ENCODE data around the gene ZNF485. TPM values are rescaled to one million over a fixed set of nuclear protein-coding genes. Genes with fewer than 3 reads are reported as not detected.
A peak's percentile ranks its signal among the peaks of the same experiment; 100 is the strongest.
"Not testable (repeated sequence)": the region's sequence is repeated elsewhere in the genome, so short reads cannot be mapped to it uniquely, and the experiment has no call there.

The ZNF485 gene
- total RNA-seq, 2 experiments from 2014 or later = 6.9 to 7.6 TPM

GRCh38 chr10:43605850-43606322 lies 352 bp upstream of the ZNF485 start:
- ChIA-PET POLR2A (no interaction called here), CTCF (interaction anchor here (0.6 to 1.8 kb wide), 4 partner anchors 11 to 154 kb away, joined by 3 to 7 read pairs (median 4); partner anchors contain the start of gene ZNF32)
- Mint-ChIP-seq H3K9me3 (ENCODE audit: low read depth) (no peaks in the 10 kb centered on the region), H3K27me3 (no peaks in the 10 kb centered on the region), H3K4me1 (peaks cover 40% of the 10 kb centered on the region), H3K36me3 (ENCODE audit: low read depth) (peaks cover 36% of the 10 kb centered on the region), H3K4me3 (peak overlapping the region; percentile 81), H3K27ac (peak overlapping the region; percentile 28)
- ATAC-seq (peak; percentile 18), DNase-seq (no peak)
- intact Hi-C loops (cut with DNase I, micrococcal nuclease) = loop anchor here (1.0 to 5.0 kb wide), 5 partner anchors 10 to 43 kb away; partner anchors contain the start of genes ZNF239 (in 2 of the 2) and ZNF32 (in 2 of the 2)

- peak overlapping the region; percentile 81 for H3K4me3 Mint-ChIP-seq
- CTCF ChIA-PET = interaction anchor here (1.3 to 1.8 kb wide), 2 partner anchors 12 to 33 kb away, joined by 3 to 7 read pairs; partner anchors contain the start of gene ZNF239
- H3K9me3 Mint-ChIP-seq (ENCODE audit: low read depth) = no peaks in the 10 kb centered on the region
- H3K27ac Mint-ChIP-seq = peak overlapping the region; percentile 82
- H3K36me3 Mint-ChIP-seq (ENCODE audit: low read depth) = peaks cover 46% of the 10 kb centered on the region
- H3K27me3 Mint-ChIP-seq = no peaks in the 10 kb centered on the region
- ATAC-seq = no peak
- POLR2A ChIA-PET = no interaction called here
- H3K4me1 Mint-ChIP-seq = peaks cover 40% of the 10 kb centered on the region
- DNase-seq = no peak
- intact Hi-C loops (cut with DNase I, micrococcal nuclease) = loop anchor here in 1 of 2 experiments (2.0 to 5.0 kb wide), 2 partner anchors 35 to 42 kb away; partner anchors contain the start of genes ZNF239 and ZNF32
Observed at GRCh38 chr10:43607199-43607573, 948 bp downstream of the ZNF485 start.

- H3K27ac Mint-ChIP-seq = no peak overlapping the region
- intact Hi-C loops (cut with DNase I, micrococcal nuclease) = no loop called here
- ATAC-seq = no peak
- POLR2A ChIA-PET = no interaction called here
- CTCF ChIA-PET = no interaction called here
- H3K9me3 Mint-ChIP-seq (ENCODE audit: low read depth) = peaks cover 18% of the 10 kb centered on the region
- peaks cover 81% of the 10 kb centered on the region for H3K36me3 Mint-ChIP-seq (ENCODE audit: low read depth)
- H3K4me3 Mint-ChIP-seq = no peak overlapping the region
- peaks cover 47% of the 10 kb centered on the region for H3K4me1 Mint-ChIP-seq
- DNase-seq = no peak
- no peaks in the 10 kb centered on the region for H3K27me3 Mint-ChIP-seq
Observed at GRCh38 chr10:43610636-43611035, 4.4 kb downstream of the ZNF485 start.

GRCh38 chr10:43616697-43617370 lies 10.6 kb downstream of the ZNF485 start:
- POLR2A ChIA-PET = interaction anchor here (0.6 kb wide), 1 partner anchor 44 kb away, joined by 5 read pairs; no protein-coding TSS in a partner anchor
- H3K27ac Mint-ChIP-seq = no peak overlapping the region

GRCh38 chr10:43619368-43619767 lies 13.1 kb downstream of the ZNF485 start:
- Mint-ChIP-seq H3K27me3 (no peaks in the 10 kb centered on the region), H3K9me3 (ENCODE audit: low read depth) (peaks cover 48% of the 10 kb centered on the region), H3K36me3 (ENCODE audit: low read depth) (peaks cover 45% of the 10 kb centered on the region), H3K4me1 (peaks cover 13% of the 10 kb centered on the region), H3K27ac (no peak overlapping the region), H3K4me3 (no peak overlapping the region)
- DNase-seq (no peak), ATAC-seq (no peak)
- ChIA-PET POLR2A (interaction anchor here (0.6 kb wide), 1 partner anchor 24 kb away, joined by 3 read pairs; no protein-coding TSS in a partner anchor), CTCF (no interaction called here)
- intact Hi-C loops (cut with DNase I, micrococcal nuclease) = loop anchor here in 1 of 2 experiments (5.0 kb wide), 1 partner anchor 97 kb away; no protein-coding TSS in a partner anchor

More at GRCh38 chr10:43616697-43617370, 10.6 kb downstream of the ZNF485 start:
- Mint-ChIP-seq H3K27me3 (no peaks in the 10 kb centered on the region), H3K4me3 (no peak overlapping the region), H3K36me3 (ENCODE audit: low read depth) (peaks cover 70% of the 10 kb centered on the region), H3K9me3 (ENCODE audit: low read depth) (peaks cover 51% of the 10 kb centered on the region), H3K4me1 (peaks cover 6% of the 10 kb centered on the region)
- intact Hi-C loops (cut with DNase I, micrococcal nuclease) = loop anchor here in 1 of 2 experiments (5.0 kb wide), 1 partner anchor 95 kb away; no protein-coding TSS in a partner anchor
- DNase-seq (no peak), ATAC-seq (no peak)
- CTCF ChIA-PET = no interaction called here

- intact Hi-C loops (cut with DNase I, micrococcal nuclease) = loop anchor here in 1 of 2 experiments (10.0 kb wide), 1 partner anchor 137 kb away; no protein-coding TSS in a partner anchor
- Mint-ChIP-seq H3K4me3 (no peak overlapping the region), H3K9me3 (ENCODE audit: low read depth) (peaks cover 27% of the 10 kb centered on the region), H3K36me3 (ENCODE audit: low read depth) (peaks cover 18% of the 10 kb centered on the region), H3K27me3 (no peaks in the 10 kb centered on the region), H3K4me1 (peaks cover 13% of the 10 kb centered on the region), H3K27ac (no peak overlapping the region)
- ATAC-seq (no peak), DNase-seq (no peak)
- ChIA-PET CTCF (no interaction called here), POLR2A (no interaction called here)
Observed at GRCh38 chr10:43622038-43622437, 15.8 kb downstream of the ZNF485 start.

GRCh38 chr10:43623351-43623750 lies 17.1 kb downstream of the ZNF485 start:
- DNase-seq (no peak), ATAC-seq (no peak)
- H3K36me3 Mint-ChIP-seq (ENCODE audit: low read depth) = peaks cover 12% of the 10 kb centered on the region
- CTCF ChIA-PET = no interaction called here
- POLR2A ChIA-PET = no interaction called here
- H3K27me3 Mint-ChIP-seq = no peaks in the 10 kb centered on the region
- intact Hi-C loops (cut with DNase I, micrococcal nuclease) = loop anchor here in 1 of 2 experiments (10.0 kb wide), 1 partner anchor 139 kb away; no protein-coding TSS in a partner anchor
- H3K9me3 Mint-ChIP-seq (ENCODE audit: low read depth) = peaks cover 21% of the 10 kb centered on the region
- peak overlapping the region; percentile 9 for H3K4me3 Mint-ChIP-seq
- H3K27ac Mint-ChIP-seq = peak overlapping the region; percentile 52
- peaks cover 13% of the 10 kb centered on the region for H3K4me1 Mint-ChIP-seq

- Mint-ChIP-seq H3K27me3 (no peaks in the 10 kb centered on the region), H3K36me3 (ENCODE audit: low read depth) (no peaks in the 10 kb centered on the region), H3K27ac (no peak overlapping the region), H3K4me3 (no peak overlapping the region), H3K4me1 (peaks cover 6% of the 10 kb centered on the region), H3K9me3 (ENCODE audit: low read depth) (peaks cover 5% of the 10 kb centered on the region)
- no peak for ATAC-seq
- no peak for DNase-seq
- intact Hi-C loops (cut with DNase I, micrococcal nuclease) = loop anchor here in 1 of 2 experiments (10.0 kb wide), 1 partner anchor 143 kb away; no protein-coding TSS in a partner anchor
- POLR2A ChIA-PET = no interaction called here
- CTCF ChIA-PET = no interaction called here
Observed at GRCh38 chr10:43627942-43628341, 21.7 kb downstream of the ZNF485 start.

- Mint-ChIP-seq H3K4me1 (no peaks in the 10 kb centered on the region), H3K4me3 (no peak overlapping the region), H3K27ac (no peak overlapping the region), H3K9me3 (ENCODE audit: low read depth) (peaks cover 6% of the 10 kb centered on the region), H3K36me3 (ENCODE audit: low read depth) (no peaks in the 10 kb centered on the region), H3K27me3 (no peaks in the 10 kb centered on the region)
- DNase-seq (no peak), ATAC-seq (no peak)
- CTCF ChIA-PET = no interaction called here
- intact Hi-C loops (cut with DNase I, micrococcal nuclease) = loop anchor here in 1 of 2 experiments (10.0 kb wide), 1 partner anchor 144 kb away; no protein-coding TSS in a partner anchor
- POLR2A ChIA-PET = no interaction called here
Observed at GRCh38 chr10:43628956-43629355, 22.7 kb downstream of the ZNF485 start.

GRCh38 chr10:43635816-43636215 lies 29.6 kb downstream of the ZNF485 start:
- intact Hi-C loops (cut with DNase I, micrococcal nuclease); ATAC-seq; H3K36me3 Mint-ChIP-seq (ENCODE audit: low read depth); H3K4me3 Mint-ChIP-seq; DNase-seq; POLR2A ChIA-PET; H3K27me3 Mint-ChIP-seq; CTCF ChIA-PET; H3K27ac Mint-ChIP-seq; H3K4me1 Mint-ChIP-seq: not testable (repeated sequence)
- H3K9me3 Mint-ChIP-seq (ENCODE audit: low read depth) = peaks cover 26% of the 10 kb centered on the region

GRCh38 chr10:43640603-43641002 lies 34.4 kb downstream of the ZNF485 start:
- ATAC-seq = no peak
- Mint-ChIP-seq H3K4me3 (no peak overlapping the region), H3K9me3 (ENCODE audit: low read depth) (peaks cover 25% of the 10 kb centered on the region), H3K4me1 (no peaks in the 10 kb centered on the region), H3K36me3 (ENCODE audit: low read depth) (peaks cover 38% of the 10 kb centered on the region), H3K27ac (no peak overlapping the region), H3K27me3 (no peaks in the 10 kb centered on the region)
- DNase-seq = no peak
- ChIA-PET POLR2A (interaction anchor here (0.6 kb wide), 1 partner anchor 152 kb away, joined by 3 read pairs; no protein-coding TSS in a partner anchor), CTCF (interaction anchor here (0.5 to 0.9 kb wide), 3 partner anchors 8 to 65 kb away, joined by 3 to 4 read pairs (median 3); no protein-coding TSS in a partner anchor)
- intact Hi-C loops (cut with DNase I, micrococcal nuclease) = no loop called here

Measured in activated CD4-positive, alpha-beta T cell treated with anti-CD3 and anti-CD28 coated beads for 36 hours (primary cell).